ENCODE results near the gene PRPF18. TPM values are rescaled to one million over a fixed set of nuclear protein-coding genes. Genes with fewer than 3 reads are reported as not detected.

Gene PRPF18
- total and polyA plus RNA-seq, 3 donors from 2014 or later: 20.6 to 30.6 (median 26.9) TPM

DNA sequence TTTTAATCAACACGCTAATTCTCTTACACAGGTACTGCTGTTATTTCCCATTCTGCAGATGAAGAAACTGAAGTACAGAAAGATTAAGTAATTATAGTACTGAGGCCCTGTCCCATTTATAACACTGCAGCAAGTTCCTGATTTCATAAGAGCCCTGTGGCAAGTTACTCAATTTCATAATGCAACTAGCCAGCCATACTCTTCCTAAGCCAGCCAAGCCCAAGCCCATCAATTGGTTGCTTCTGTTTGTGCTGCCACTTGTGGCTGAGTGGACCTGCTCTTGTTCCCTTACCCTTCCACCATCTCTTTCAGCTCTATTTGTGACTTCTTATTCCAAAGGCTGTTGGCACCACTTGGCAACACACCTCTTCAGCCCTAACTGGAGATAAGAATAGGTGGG is 19.7 kb upstream of the PRPF18 start:
- intact Hi-C loops (cut with DNase I; ENCODE audit: low total_unique reads): no loop called here
- DNase-seq: no peak
- Histone ChIP-seq H3K27ac (no peak overlapping the region), H3K4me3 (no peak overlapping the region), H3K36me3 (ENCODE audit: low read depth, missing control alignments) (no peaks in the 10 kb centered on the region), H3K9me3 (no peaks in the 10 kb centered on the region), H3K4me1 (no peaks in the 10 kb centered on the region), H3K27me3 (no peaks in the 10 kb centered on the region)
- TF ChIP-seq POLR2A (IDR thresholded peaks at IDR 0.05): no peak
- no peak for TF ChIP-seq CTCF (IDR thresholded peaks at IDR 0.05)
- WGBS, 2 donors: 92 to 94% methylated on average over 1 of the region's 1 CpG

- no peaks in the 10 kb centered on the region for H3K9me3 ChIP-seq
- no peak overlapping the region for H3K4me3 ChIP-seq
- no peaks in the 10 kb centered on the region for H3K27me3 ChIP-seq
- intact Hi-C loops (cut with DNase I; ENCODE audit: low total_unique reads): no loop called here
- no peaks in the 10 kb centered on the region for H3K4me1 ChIP-seq
- H3K27ac ChIP-seq: no peak overlapping the region
- TF ChIP-seq CTCF (IDR thresholded peaks at IDR 0.05) (no peak), POLR2A (IDR thresholded peaks at IDR 0.05) (no peak)
- 62 to 64% methylated on average over 5 of the region's 5 CpGs for WGBS, 2 donors
- H3K36me3 ChIP-seq (ENCODE audit: low read depth, missing control alignments): no peaks in the 10 kb centered on the region
- no peak for DNase-seq
Observed at GRCh38 chr10:13571541-13571940, 15.2 kb upstream of the PRPF18 start.

DNA sequence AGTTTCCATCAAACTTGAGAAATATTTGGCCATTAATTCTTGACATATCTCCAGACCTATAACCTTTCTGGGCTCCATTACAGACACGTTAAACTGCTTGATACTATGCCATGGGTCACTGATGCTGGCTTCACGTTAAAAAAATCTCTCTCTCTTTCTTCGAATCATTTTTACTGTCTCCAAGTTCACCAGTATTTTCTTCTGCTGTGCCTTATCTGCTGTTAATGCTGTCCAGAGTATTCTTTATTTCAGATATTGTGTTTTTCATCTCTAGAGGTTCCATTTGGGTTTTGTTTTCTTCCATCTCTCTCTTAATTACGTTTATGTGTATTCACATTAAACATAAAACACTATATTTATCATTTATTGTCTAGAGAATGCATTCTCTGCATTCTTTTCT is 12.8 kb upstream of the PRPF18 start:
- TF ChIP-seq POLR2A (IDR thresholded peaks at IDR 0.05): no peak
- TF ChIP-seq CTCF (IDR thresholded peaks at IDR 0.05): no peak
- Histone ChIP-seq H3K36me3 (ENCODE audit: low read depth, missing control alignments) (no peaks in the 10 kb centered on the region), H3K4me3 (no peak overlapping the region), H3K9me3 (no peaks in the 10 kb centered on the region), H3K27me3 (no peaks in the 10 kb centered on the region), H3K4me1 (no peaks in the 10 kb centered on the region), H3K27ac (no peak overlapping the region)
- no peak for DNase-seq
- WGBS, 2 donors: 71 to 73% methylated on average over 4 of the region's 4 CpGs
- intact Hi-C loops (cut with DNase I; ENCODE audit: low total_unique reads): no loop called here

- WGBS, 2 donors: 83 to 85% methylated on average over 6 of the region's 6 CpGs
- no peak for DNase-seq
- TF ChIP-seq POLR2A (IDR thresholded peaks at IDR 0.05) (no peak), CTCF (IDR thresholded peaks at IDR 0.05) (no peak)
- no peaks in the 10 kb centered on the region for H3K36me3 ChIP-seq (ENCODE audit: low read depth, missing control alignments)
- H3K4me1 ChIP-seq: peaks cover 10% of the 10 kb centered on the region
- intact Hi-C loops (cut with DNase I; ENCODE audit: low total_unique reads): no loop called here
- H3K9me3 ChIP-seq: no peaks in the 10 kb centered on the region
- H3K27ac ChIP-seq: no peak overlapping the region
- no peaks in the 10 kb centered on the region for H3K27me3 ChIP-seq
- no peak overlapping the region for H3K4me3 ChIP-seq
Observed at GRCh38 chr10:13585195-13585751, 1.5 kb upstream of the PRPF18 start.

- Histone ChIP-seq H3K4me3 (no peak overlapping the region), H3K4me1 (peaks cover 10% of the 10 kb centered on the region), H3K27me3 (no peaks in the 10 kb centered on the region), H3K36me3 (ENCODE audit: low read depth, missing control alignments) (no peaks in the 10 kb centered on the region), H3K9me3 (no peaks in the 10 kb centered on the region), H3K27ac (no peak overlapping the region)
- WGBS, 2 donors: 64 to 67% methylated on average over 4 of the region's 4 CpGs
- no peak for DNase-seq
- TF ChIP-seq CTCF (IDR thresholded peaks at IDR 0.05) (no peak), POLR2A (IDR thresholded peaks at IDR 0.05) (no peak)
- intact Hi-C loops (cut with DNase I; ENCODE audit: low total_unique reads): no loop called here
Observed at GRCh38 chr10:13585943-13586342, 822 bp upstream of the PRPF18 start.
